AML-193 (cell line): ENCODE measurements around the gene SPATC1L.
"Not testable (repeated sequence)": the region's sequence is repeated elsewhere in the genome, so short reads cannot be mapped to it uniquely, and the experiment has no call there.

Experiments
- DNase-seq, 2 experiments: peaks; one replicate each; lab custom pipeline; 2025; lab: John Stamatoyannopoulos, UW

The SPATC1L gene

DNA sequence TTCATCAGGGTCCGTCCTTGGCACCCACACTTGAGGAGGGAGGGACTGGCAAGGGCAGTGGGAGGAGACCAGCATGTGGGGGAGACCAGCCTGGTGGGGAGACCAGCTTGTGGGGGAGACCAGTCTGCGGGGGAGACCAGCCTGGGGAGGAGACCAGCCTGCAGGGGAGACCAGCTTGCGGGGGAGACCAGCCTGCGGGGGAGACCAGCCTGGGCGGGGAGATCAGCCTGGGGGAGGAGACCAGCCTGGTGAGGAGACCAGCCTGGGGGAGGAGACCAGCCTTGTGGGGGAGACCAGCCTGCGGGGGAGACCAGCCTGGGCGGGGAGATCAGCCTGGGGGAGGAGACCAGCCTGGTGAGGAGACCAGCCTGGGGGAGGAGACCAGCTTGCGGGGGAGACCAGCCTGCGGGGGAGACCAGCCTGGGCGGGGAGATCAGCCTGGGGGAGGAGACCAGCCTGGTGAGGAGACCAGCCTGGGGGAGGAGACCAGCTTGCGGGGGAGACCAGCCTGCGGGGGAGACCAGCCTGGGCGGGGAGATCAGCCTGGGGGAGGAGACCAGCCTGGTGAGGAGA lies 836 bp downstream of the SPATC1L start:
- DNase-seq, result not testable (repeated sequence)

DNA sequence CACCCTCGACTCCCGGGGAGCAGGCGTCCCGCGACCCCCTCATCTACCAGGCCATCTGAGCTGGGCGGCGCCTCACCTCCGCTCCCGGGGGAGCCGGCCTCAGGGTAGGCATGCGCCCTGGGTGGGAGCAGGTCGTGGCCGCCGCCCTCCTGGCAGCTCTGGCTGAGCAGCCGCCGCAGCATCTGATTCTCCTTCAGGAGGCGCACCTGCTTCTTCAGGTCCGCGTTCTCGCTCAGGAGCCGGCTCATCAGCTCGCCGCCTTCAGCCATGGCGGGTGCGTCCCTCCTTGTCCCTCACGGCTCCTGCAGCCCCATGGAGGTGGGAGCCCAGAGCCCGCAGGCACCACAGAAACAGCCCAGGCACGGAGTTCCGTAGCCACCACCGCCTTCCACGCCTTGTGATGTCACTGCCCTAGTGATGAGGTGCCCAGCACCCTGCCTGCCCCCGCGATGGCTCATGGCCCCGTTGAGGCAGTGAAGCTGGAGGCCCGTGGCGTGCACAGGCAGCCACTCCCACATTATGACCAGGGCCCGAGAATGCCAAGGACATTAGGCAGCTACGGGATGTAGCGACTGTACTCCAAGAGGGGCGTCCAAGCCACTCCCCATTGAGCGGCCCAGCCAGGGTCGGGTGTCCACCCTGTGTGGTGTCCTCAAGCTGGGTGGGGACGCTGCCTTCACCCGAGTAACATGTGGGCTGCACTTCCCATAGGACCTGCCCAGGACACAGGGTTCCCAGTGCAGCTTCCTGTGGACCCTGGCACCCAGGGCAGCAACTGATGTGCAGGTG lies 1.5 kb downstream of the SPATC1L start:
- DNase-seq, result no peak

DNA sequence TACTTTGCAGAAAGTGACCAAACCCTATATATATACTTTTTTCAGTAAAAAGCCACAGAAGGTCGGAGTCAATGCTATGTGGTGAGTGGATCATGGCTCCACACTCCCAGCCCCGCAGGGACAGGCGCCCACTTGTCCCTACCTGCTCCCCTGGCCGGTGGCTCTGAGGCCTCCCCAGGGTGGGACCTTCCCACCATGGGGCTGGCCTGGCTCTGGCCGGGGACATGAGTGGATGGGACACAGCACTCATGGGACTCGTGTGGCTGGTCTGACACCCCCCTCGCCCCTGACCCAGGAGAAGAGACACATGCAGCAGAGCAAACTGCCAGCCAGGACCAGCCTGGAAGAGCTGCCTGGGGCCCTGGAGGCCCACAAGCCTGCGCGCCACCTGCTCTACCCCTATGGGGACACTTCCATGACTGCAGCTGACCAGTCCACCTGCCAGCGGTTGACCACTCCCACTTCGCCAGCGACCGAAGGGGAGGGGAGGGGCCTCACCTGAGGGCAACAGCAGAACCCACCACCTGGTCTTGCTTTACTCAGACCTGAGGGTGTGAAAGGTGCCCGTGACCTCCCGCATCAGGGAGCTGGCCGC lies 2.2 kb downstream of the SPATC1L start:
- no peak for DNase-seq

DNA sequence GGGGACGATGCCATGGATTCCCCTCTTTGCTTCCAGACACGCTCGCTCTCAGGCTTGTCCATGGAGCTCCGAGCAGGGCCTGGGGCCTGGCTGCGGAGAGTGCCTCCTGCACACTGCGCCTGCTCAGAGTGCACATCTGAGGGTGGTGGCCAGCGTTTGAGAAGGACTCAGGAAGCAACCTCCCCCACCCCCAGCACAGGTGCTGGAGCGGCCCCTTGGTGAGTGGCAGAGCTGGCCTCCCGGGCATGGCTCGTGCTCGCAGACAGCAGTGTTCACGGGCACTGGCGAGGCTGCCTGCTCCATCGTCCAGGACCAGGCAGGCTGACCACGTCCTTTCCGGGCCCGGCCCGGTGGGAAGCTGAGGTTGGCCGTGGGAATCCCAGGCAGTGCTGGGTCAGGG lies 2.8 kb downstream of the SPATC1L start:
- no peak for DNase-seq

DNA sequence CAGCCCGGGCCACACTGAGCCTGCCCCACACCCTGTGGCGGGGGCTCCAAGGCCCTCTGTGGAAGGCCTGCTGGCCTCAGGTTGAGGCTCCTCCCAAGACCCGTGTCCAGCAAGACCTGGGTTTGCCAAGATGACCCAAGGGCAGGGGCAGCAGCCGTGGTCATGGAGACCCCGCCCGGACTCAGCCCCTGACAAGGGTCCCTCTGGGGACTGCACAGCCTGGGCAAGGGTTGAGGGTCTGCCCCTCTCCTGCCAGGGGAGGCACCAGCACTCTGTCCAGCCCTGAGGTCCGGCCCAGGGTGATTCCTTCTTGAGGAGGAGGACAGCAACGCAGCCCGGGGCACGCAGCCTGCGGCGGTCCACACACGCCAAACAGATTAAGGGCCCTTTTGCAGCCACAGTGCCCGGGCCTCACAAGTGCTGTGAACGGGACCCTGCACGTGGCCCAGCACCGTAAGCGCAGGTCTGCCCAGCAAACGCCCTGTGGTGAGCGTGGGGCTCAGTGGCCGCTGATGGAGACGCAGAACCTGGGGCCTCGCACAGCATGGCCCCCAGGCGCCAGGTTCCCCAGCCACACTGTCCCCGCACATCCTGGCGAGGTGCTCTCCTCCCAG lies 3.4 kb downstream of the SPATC1L start:
- DNase-seq, result no peak

DNA sequence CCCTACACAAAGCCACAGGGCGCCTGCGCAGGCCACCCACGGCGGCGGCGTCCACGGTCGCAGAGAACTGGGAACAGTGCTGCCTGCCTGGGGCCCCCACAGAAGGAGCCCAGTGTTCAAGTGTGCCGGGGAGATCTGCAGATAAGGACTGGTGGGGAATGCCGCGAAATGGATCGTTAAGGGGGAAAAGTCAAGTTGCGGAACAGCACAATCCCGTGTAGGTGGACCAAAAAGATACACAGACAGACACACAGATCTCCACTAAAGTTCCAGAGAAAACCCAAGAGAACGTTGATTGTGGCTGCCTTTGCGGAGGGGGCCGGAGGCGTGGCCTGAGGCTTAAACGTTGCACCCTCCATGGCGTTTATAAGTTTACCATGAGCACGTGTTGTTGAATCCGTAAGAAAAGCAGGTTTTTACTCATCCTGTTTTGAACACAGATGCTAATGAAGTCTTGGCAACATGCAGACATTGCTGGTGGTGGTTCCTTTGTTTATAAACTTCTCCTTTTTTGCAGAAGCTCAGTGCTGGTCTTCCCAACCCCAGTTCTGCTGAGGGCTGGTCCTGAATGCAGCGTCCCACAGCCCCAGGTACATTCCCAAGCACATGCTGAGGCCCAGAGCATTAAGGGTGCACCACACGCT lies 4.1 kb downstream of the SPATC1L start:
- no peak for DNase-seq

DNA sequence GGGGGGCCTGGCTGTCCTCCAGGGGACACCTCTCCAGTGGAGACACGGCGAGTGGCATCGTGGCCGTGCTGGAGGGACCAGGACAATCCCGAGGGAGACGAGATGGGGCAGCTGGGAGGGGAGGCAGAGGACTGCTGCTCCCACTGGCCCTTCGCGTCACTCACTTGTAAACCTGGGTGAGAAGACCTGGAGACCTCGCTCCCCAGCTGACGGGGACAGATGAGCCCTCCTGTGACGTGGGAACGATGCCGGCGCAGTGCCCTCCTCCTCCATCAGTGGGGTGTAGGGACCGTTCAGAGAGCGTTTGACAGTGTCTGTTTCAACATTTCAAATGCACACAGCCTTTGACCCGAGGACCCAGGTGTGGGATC lies 4.6 kb downstream of the SPATC1L start:
- DNase-seq, result no peak

DNA sequence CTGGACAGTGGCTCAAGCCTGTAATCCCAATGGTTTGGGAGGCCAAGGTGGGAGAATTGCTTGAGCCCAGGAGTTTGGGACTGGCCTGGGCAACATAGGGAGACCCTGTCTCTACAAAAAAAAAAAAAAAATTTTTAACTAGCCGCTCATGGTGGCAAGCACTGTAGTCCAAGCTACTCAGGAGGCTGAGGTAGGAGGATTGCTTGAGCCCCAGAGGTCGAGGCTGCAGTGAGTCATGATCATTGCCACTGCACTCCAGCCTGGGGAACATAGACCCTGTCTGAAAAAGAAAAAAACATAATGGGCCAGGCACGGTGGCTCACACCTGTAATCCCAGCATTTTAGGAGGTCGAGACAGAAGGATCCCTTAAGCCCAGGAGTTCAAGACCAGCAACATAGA lies 5.3 kb downstream of the SPATC1L start:
- DNase-seq, result no peak

DNA sequence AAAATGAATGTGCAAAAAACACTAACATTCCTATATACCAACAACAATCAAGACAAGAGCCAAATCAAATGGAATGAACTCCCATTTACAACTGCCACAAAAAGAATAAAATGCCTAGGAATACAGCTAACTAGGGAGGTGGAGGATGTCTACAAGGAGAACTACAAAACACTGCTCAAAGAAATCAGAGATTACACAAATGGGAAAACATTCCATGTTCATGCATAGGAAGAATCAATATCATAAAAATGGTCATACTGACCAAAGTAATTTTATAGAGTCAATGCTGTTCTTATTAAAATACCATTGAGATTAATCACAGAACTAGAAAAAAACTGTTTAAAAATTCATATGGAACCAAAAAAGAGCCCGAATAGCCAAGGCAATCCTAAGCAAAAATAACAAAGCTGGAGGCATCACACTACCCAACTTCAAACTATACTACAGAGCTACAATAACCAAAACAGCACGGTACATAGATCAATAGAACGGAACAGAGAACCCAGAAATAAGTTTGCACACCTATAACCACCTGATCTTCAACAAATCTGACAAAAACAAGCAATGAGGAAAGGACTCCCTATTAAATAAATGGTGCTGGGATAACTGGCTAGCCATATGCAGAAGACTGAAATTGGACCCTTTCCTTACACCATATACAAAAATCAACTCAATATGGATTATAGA lies 7.7 kb downstream of the SPATC1L start:
- not testable (repeated sequence) for DNase-seq

DNA sequence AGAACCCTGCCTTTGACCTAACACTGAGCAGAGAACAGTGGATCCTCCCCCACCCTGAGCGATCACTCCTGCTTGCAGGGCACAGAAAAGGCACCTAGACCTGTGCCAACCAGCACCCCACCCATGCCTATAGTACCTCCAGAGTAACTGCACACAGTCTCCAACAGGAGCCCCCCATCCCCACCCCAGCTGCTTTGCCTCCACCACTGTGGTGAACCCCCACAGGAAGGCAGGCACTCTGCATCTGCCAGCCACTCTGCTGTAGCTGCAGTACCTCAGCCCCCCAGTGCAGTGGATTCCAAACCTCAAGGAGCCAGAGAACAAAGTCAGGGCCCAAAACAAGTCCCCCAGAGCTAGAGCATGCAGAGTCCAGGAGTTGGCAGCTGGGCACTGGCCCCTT lies 10.7 kb downstream of the SPATC1L start:
- DNase-seq, result no peak

DNA sequence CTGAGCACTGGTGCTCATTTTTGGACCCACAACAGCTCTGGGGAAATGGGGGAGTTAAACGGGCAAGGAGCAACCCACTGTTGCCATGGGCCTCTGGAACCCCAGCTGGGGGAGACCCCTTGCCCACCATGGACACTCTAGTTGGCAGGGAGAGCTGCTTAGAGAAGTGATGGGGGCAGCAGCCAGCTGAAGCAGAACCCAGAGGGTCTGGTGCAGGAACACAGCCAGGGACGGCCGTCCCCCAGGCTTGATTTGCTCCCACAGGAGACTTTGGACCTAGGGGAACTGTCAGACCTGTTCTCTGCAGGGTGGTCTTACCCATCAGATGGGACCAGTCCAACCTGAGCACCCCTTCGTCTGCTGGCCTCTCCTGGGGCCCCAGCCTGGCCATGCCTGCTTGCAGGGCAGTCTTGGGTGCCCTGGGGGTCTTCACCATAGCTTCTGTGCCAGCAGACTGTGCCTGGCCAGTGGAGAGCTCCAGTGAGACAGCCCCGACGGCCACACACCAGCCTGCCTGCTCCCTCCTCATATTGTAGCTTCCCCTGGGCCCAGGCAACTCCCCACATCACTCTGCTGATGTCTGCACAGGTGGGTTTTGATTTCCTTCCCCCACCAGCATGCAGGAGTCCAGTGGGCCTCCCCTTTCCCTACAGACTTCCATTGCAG lies 11.3 kb downstream of the SPATC1L start:
- no peak for DNase-seq

DNA sequence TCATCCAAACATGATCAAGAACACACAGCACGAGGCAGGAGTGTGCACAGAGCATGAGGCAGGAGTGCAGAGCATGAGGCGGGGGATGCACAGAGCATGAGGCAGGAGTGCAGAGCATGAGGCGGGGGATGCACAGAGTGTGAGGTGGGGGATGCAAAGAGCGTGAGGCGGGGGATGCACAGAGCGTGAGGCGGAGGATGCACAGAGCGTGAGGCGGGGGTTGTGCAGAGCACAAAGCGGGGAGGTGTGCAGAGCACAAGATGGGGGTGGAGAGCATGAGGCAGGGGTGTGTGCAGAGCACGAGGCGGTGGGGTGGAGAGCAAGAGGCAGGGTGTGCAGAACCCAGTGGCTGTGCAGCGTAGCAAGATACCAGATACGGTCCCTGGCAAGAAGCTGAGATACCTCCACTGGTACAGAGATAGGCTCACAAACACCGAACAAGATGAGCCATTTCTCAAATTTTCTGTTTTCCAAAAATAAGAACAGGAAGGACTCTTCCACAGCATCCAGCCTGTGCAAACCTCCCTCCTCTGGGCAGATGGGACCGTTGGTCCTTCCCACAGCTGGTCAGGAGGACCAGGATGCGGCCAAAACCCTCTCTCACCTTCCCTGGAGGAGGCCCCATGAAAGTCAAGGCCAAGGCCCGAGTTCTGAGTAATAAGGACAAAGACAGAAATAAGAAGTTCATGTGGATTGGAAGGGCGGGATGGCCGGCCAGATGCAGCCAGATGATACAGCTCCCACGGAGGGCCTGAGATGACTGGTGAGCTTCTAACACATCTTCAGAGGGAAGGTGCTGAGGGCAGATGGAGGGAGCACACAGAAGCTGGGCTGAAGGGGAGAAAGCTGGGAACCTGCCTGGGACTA lies 12.0 kb downstream of the SPATC1L start:
- DNase-seq, result no peak

DNA sequence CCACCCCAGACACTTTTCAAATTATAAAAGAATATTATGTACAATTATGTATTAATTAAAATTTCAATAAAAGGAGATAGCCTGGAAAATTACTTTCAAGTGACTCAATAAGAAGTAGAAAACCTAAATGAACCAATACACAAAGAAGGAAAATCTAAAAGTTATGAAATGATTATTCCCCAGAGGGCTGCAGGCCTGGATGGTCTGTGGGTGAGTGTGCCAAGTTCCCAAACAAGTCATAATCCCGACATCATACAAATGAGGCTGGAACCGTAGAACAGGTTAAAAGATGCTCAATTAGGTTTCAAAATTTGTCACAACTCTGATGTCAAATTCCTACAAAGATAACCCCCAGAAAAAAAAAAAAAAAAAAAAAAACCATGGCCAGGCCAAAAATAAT lies 12.7 kb downstream of the SPATC1L start:
- DNase-seq, result no peak

DNA sequence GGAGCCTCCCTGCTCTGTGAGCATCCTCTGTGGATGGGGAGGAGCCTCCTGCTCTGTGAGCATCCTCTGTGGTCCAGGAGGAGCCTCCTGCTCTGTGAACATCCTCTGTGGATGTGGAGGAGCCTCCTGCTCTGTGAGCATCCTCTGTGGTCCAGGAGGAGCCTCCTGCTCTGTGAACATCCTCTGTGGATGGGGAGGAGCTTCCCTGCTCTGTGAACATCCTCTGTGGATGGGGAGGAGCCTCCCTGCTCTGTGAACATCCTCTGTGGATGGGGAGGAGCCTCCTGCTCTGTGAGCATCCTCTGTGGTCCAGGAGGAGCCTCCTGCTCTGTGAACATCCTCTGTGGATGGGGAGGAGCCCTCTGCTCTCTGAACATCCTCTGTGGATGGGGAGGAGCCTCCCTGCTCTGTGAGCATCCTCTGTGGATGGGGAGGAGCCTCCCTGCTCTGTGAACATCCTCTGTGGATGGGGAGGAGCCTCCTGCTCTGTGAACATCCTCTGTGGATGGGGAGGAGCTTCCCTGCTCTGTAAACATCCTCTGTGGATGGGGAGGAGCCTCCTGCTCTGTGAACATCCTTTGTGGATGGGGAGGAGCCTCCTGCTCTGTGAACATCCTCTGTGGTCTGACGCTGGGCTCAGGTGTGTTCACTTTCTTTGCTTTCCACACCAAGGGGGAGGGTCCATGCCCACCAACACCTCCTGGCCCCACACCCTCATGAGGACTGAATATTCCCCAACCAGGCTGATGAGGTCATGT lies 13.6 kb downstream of the SPATC1L start:
- not testable (repeated sequence) for DNase-seq

DNA sequence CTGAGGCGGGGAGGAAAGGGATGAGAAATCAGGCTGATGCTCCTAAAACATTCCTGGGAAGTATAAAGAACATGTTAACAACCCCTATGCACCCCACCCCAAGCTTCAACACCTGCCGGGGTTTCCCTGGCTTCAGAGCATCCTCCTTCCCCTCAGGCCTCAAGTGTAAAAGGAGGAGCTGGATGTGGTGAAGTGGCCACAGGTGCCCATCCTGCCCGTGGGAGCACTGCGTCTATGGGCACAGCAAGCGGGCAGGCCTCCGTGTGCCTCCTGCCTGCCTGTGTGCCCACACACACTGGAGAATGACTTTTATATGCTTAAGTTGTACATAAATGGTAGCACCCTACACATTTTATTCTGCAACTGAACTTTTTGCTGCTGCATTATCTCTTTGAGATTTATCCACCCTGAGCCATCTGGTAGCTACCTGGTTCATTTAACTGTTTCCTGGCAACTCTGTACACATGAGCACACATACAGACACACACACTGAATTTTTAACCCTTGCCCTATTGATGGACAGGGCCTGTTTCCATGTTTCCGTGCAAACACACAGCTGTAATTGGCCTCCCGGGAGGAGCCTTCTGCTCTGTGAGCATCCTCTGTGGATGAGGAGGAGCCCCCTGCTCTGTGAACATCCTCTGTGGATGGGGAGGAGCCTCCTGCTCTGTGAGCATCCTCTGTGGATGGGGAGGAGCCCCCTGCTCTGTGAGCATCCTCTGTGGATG lies 15.4 kb downstream of the SPATC1L start:
- DNase-seq, result no peak

DNA sequence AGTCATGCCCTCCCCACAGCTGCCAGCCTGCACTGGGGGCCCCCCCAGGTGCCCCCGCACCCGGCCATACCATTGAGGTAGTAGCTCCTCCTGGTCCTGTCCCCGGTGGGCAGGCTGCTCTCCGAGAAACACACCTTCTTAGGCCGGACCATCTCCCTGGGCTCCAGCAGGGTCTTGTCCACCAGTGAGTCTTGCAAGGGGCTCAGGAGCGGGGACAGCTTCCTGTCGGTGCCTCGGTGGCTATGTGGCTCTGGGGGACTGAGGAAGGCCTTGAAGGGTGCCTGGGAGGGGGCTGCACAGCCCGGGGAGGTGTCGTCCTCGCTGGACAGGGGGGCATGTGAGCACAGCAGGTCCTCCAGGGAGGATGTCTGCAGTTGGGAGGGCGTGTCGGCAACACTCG lies 16.0 kb downstream of the SPATC1L start:
- DNase-seq, result no peak

DNA sequence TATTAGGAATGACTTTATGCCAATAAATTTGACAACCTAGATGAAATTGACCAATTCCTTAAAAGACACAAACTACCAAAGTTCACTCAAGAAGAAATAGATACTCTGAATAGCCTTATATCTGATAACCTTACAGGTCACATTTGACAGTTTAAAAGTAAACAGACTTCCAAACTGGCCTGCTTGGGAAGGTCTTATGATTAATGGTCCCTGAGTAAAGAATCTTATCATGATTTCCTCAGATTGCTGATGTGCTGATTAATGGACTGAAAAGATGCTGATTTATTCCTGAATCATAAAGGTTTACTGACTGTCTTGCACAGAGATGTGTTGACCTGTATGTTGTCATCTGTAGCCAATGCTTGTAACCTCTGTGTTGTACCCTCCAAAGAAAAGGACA lies 19.2 kb downstream of the SPATC1L start:
- no peak for DNase-seq

DNA sequence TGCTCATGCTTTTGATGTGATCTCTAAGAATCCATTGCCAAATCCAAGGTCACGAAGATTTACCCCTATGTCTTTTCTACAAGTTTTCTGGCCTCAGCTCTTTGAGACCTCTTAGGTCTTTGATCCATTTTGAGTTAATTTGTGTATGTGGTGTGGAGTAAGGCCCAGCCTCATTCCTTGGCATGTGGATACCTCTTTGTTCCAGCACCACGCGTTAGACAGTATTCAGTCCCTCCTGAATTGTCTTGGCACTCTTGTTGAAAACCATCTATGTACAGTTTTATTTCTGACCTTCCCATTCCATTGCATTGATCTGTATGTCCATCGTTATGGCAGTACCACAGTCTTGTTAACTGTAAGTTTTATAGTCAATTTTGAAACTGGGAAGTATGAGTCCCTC lies 20.9 kb downstream of the SPATC1L start:
- DNase-seq, result no peak
